Esophagus squamous epithelium (tissue), 4 donors: ENCODE data around the gene HOXA10.

ENCODE experiments used
- CTCF ChIP-seq, 6 experiments: fragments of 450-650 bp in 4 of 6; fragments of 200-600 bp in 2 of 6; sonication (generic) in 2 of 6; IDR thresholded peaks; one replicate each; pipeline ENCODE4 v1.5.1; 2016 to 2019; ENCODE audit warnings: antibody characterized with exemption in 6 of 6, mild to moderate bottlenecking in 4 of 6, moderate library complexity in 4 of 6
- POLR2A ChIP-seq, 4 donors: fragments of 450-650 bp; IDR thresholded peaks; one replicate each; pipeline ENCODE4 v1.6.1; 2017; ENCODE audit warnings: antibody characterized with exemption in 4 of 4, mild to moderate bottlenecking in 4 of 4, moderate library complexity in 3 of 4

GRCh38 chr7:27123007-27123476, 51.1 kb downstream of the HOXA10 start:
- TF ChIP-seq CTCF (IDR thresholded peaks at IDR 0.05), result no peak
- no peak for TF ChIP-seq POLR2A (IDR thresholded peaks at IDR 0.05)
